Stomach (tissue), 9 donors: ENCODE data around the gene ZNF780B. TPM values are rescaled to one million over a fixed set of nuclear protein-coding genes. Genes with fewer than 3 reads are reported as not detected.

Experiments
- DNase-seq, 2 donors: peaks; one replicate each; pipeline versions ENCODE4 v3.0.0 to v3.0.0-alpha.2; 2013 to 2019
- H3K27ac ChIP-seq, 5 donors: fragments of 200-600 bp in 4 of 5; sonication (generic) in 4 of 5; one replicate each; pipeline ENCODE4 v1.5.1; 2013 to 2019; ENCODE audit warnings: mild to moderate bottlenecking in 1 of 5, moderate library complexity in 1 of 5
- H3K27me3 ChIP-seq, 3 donors: fragments of 200-600 bp; sonication (generic); one replicate each; pipeline ENCODE4 v1.5.1; 2017 to 2019; ENCODE audit warnings: mixed run types in 1 of 3
- H3K36me3 ChIP-seq, 4 donors: fragments of 200-600 bp; sonication (generic); 1 replicate in 3 of 4; 2 replicates in 1 of 4; pipeline ENCODE4 v1.5.1; 2016 to 2019
- H3K4me1 ChIP-seq, 4 donors: fragments of 200-600 bp; sonication (generic); one replicate each; pipeline ENCODE4 v1.5.1; 2016 to 2019
- H3K4me3 ChIP-seq, 4 donors: fragments of 200-600 bp; sonication (generic) in 3 of 4; one replicate each; pipeline ENCODE4 v1.5.1; 2016 to 2019; ENCODE audit warnings: mild to moderate bottlenecking in 1 of 4
- H3K9me3 ChIP-seq, 4 donors: fragments of 200-600 bp; sonication (generic); one replicate each; pipeline ENCODE4 v1.5.1; 2016 to 2019
- EP300 ChIP-seq: sonication (generic); formaldehyde crosslinking; IDR thresholded peaks from one replicate; pipeline ENCODE4 v1.6.1; 2017; ENCODE audit warnings: antibody characterized with exemption
- POLR2A ChIP-seq, 4 donors: fragments of 450-650 bp; IDR thresholded peaks; one replicate each; pipeline ENCODE4 v1.6.1; 2016; ENCODE audit warnings: antibody characterized with exemption in 4 of 4, control low read depth in 2 of 4, mild to moderate bottlenecking in 1 of 4, moderate library complexity in 1 of 4
- POLR2AphosphoS5 ChIP-seq, 3 donors: sonication (generic); formaldehyde crosslinking; IDR thresholded peaks; one replicate each; pipeline ENCODE4 v1.6.1; 2016; ENCODE audit warnings: antibody characterized with exemption in 3 of 3
- WGBS, 5 donors: extraction: QIAGEN DNeasy Blood & Tissue Kit in 3 of 5; methylation state at CpG; one replicate each; pipeline versions ENCODE4 v1.1.5 to v1.1.7; 2013 to 2018; 5-methylcytosine and 5-hydroxymethylcytosine counted together
- intact Hi-C: fragments of 100-400 bp; cut with DNase I; formaldehyde crosslinking; loops from one replicate; pipeline ENCODE4 v1.15.1; 2023; ENCODE audit warnings: low total_unique reads
- polyA plus RNA-seq, 3 donors: library from polyadenylated mRNA; stranded (reverse); fragments of 200-250 nt; gene quantifications; one replicate each; pipeline ENCODE4 v1.2.3, GENCODE V29; 2013
- total RNA-seq, 5 donors: library from RNA; depleted of rRNA; stranded (reverse); fragments of >200 nt; gene quantifications; one replicate each; pipeline versions ENCODE4 v1.1.0 to v1.2.3, GENCODE V29; 2014 to 2016
- TF ChIP-seq, protein P1 (sequence below), 7 experiments: fragments of 450-650 bp in 4 of 7; fragments of 200-600 bp in 3 of 7; sonication (generic) in 3 of 7; IDR thresholded peaks; one replicate each; pipeline ENCODE4 v1.5.1; 2016 to 2019; ENCODE audit warnings: antibody characterized with exemption in 7 of 7, control low read depth in 2 of 7, mild to moderate bottlenecking in 1 of 7
- donor health status: healthy with polysubstance abuse.
- donor health status: Bipolar disorder and iron deficiency.
- donor health status: healthy.

ZNF780B gene
- total and polyA plus RNA-seq, 8 donors, result 2.7 to 73.9 (median 6.8) TPM

DNA sequence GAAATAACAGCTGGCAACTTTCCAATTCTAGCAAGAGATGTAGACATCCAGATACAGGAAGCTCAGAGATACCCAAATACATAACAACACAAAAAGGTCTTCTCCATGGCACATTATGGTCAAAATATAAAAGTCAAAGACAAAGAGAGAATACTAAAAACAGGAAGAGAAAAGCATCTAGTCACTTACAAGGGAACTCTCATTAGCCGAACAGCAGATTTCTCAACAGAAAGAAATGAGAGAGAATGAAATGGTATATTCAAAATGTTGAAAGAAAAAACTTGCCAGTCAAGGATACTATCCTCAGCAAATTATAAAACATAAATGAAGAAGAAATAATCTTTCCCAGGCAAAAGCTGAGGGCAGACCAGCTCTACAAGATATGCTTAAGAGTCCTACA lies 22.3 kb upstream of the ZNF780B start:
- 70 to 97% (median 92%) methylated on average over 1 of the region's 1 CpG for WGBS, 5 donors
- no peak overlapping the region for H3K27ac ChIP-seq
- H3K36me3 ChIP-seq, result peaks cover 63 to 100% (median 98%) of the 10 kb centered on the region in 4 donors

GRCh38 chr19:40070058-40070457 lies 14.0 kb upstream of the ZNF780B start:
- peaks cover 9 to 31% (median 22%) of the 10 kb centered on the region in 4 donors for H3K36me3 ChIP-seq
- intact Hi-C loops, result no loop called here
- H3K27ac ChIP-seq, result no peak overlapping the region
- H3K27me3 ChIP-seq, result no peaks in the 10 kb centered on the region
- WGBS, 5 donors, result 88 to 100% (median 96%) methylated on average over 1 of the region's 1 CpG
- no peak for DNase-seq
- H3K9me3 ChIP-seq, result peaks cover 0 to 45% (median 29%) of the 10 kb centered on the region in 4 donors
- no peaks in the 10 kb centered on the region for H3K4me1 ChIP-seq
- H3K4me3 ChIP-seq, result no peak overlapping the region
- TF ChIP-seq, protein P1, sequence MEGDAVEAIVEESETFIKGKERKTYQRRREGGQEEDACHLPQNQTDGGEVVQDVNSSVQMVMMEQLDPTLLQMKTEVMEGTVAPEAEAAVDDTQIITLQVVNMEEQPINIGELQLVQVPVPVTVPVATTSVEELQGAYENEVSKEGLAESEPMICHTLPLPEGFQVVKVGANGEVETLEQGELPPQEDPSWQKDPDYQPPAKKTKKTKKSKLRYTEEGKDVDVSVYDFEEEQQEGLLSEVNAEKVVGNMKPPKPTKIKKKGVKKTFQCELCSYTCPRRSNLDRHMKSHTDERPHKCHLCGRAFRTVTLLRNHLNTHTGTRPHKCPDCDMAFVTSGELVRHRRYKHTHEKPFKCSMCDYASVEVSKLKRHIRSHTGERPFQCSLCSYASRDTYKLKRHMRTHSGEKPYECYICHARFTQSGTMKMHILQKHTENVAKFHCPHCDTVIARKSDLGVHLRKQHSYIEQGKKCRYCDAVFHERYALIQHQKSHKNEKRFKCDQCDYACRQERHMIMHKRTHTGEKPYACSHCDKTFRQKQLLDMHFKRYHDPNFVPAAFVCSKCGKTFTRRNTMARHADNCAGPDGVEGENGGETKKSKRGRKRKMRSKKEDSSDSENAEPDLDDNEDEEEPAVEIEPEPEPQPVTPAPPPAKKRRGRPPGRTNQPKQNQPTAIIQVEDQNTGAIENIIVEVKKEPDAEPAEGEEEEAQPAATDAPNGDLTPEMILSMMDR (IDR thresholded peaks at IDR 0.05), result no peak
- TF ChIP-seq POLR2AphosphoS5 (IDR thresholded peaks at IDR 0.05), result no peak
- no peak for TF ChIP-seq EP300
- TF ChIP-seq POLR2A (IDR thresholded peaks at IDR 0.05), result no peak

More for the DNA sequence above, 22.3 kb upstream of the ZNF780B start:
- Histone ChIP-seq H3K9me3 (peaks cover 9 to 71% (median 48%) of the 10 kb centered on the region in 4 donors), H3K27me3 (no peaks in the 10 kb centered on the region), H3K4me1 (no peaks in the 10 kb centered on the region), H3K4me3 (no peak overlapping the region)
- TF ChIP-seq POLR2AphosphoS5 (IDR thresholded peaks at IDR 0.05) (no peak), EP300 (no peak), POLR2A (IDR thresholded peaks at IDR 0.05) (no peak)
- TF ChIP-seq, protein P1 (IDR thresholded peaks at IDR 0.05), result no peak
- no peak for DNase-seq
- intact Hi-C loops, result no loop called here

DNA sequence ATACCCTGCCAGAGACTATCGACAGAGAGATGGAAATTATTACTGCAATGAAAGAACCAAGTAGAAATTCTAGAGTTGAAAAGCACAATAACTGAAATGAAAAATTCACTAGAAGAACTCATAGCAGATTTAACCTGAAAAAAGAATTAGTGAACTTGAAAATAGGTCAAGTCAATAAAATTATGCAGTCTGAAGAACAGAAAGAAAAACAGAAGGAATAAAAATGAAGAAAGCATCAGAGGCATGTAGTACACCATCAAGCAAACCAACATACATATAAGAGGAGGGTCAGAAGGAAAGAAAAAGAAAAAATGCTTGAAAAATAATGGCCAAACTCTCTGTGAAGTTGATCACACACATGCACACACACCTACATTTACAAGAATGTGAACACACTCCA lies 3.6 kb upstream of the ZNF780B start:
- intact Hi-C loops, result no loop called here
- no peaks in the 10 kb centered on the region for H3K36me3 ChIP-seq
- H3K27ac ChIP-seq, result no peak overlapping the region
- peaks cover 7 to 16% (median 12%) of the 10 kb centered on the region in 4 donors for H3K4me1 ChIP-seq
- H3K9me3 ChIP-seq, result peaks cover 0 to 36% (median 14%) of the 10 kb centered on the region in 4 donors
- DNase-seq, result no peak
- no peak overlapping the region for H3K4me3 ChIP-seq
- TF ChIP-seq EP300 (no peak), POLR2AphosphoS5 (IDR thresholded peaks at IDR 0.05) (no peak), POLR2A (IDR thresholded peaks at IDR 0.05) (no peak)
- TF ChIP-seq, protein P1 (IDR thresholded peaks at IDR 0.05), result no peak
- H3K27me3 ChIP-seq, result no peaks in the 10 kb centered on the region
- WGBS, 5 donors, result 91 to 100% (median 98%) methylated on average over 1 of the region's 1 CpG

DNA sequence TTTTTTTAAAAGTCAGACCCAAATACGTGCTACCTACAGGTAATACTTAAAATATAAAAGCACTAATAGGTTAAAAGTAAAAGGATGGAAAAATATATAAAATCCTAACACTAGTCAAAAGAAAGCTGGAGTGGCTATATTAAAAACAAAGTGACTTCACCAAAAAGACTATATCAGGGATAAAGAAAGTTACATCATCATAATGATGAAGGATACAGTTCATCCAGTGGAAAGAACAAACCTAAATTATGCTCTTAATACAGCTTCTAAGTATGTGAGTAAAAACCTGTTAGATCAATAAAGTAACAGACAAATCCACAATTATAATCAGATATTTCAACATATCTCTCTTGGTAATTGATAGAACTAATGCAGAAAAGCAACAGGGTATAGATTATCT lies 1.1 kb upstream of the ZNF780B start:
- TF ChIP-seq POLR2AphosphoS5 (IDR thresholded peaks at IDR 0.05) (no peak), EP300 (no peak), POLR2A (IDR thresholded peaks at IDR 0.05) (no peak)
- TF ChIP-seq, protein P1 (IDR thresholded peaks at IDR 0.05), result no peak
- Histone ChIP-seq H3K4me3 (peak overlapping the region in 1 of 4 donors; percentile 88), H3K4me1 (peaks cover 7 to 26% (median 14%) of the 10 kb centered on the region in 4 donors), H3K27me3 (no peaks in the 10 kb centered on the region), H3K36me3 (no peaks in the 10 kb centered on the region), H3K27ac (no peak overlapping the region), H3K9me3 (peaks cover 0 to 26% (median 14%) of the 10 kb centered on the region in 4 donors)
- no peak for DNase-seq
- 75 to 86% (median 85%) methylated on average over 1 of the region's 1 CpG for WGBS, 5 donors
- intact Hi-C loops, result no loop called here
